ENCODE data around the gene ARL6.

ARL6 gene

DNA sequence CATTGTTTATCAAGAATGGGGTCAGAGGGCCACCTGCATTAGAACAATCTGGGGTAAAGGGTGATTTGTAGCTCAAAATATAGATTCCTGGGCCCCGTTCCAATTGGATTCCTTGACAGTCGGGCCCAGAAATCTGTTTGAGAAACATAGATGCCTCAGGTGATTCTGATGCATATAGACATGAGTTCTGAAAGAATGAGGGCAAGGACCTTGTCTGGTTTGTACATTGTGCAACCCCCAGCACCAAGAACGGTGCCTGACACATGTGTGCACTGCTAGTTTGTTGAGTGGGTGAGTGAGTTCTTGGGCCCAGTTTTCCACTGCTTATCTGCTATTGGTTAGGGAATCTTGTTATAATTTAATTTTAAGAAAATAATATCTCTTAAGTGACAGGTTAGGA is 73.8 kb downstream of the ARL6 start:
- Histone ChIP-seq H3K36me3 (ENCODE audit: control insufficient read depth in 2 of 2, insufficient read depth in 1 of 2, low read length in 2 of 2) (no peaks in the 10 kb centered on the region), H3K4me1 (ENCODE audit: control insufficient read depth, insufficient read depth, low read length) (no peaks in the 10 kb centered on the region), H3K9me3 (ENCODE audit: control insufficient read depth, insufficient read depth, low read depth, low read length) (no peaks in the 10 kb centered on the region), H3K4me3 (ENCODE audit: low read depth, low read length) (no peak overlapping the region), H3K27ac (ENCODE audit: extremely low read depth, low read depth, low read length) (no peak overlapping the region)
- CTCF ChIA-PET: interaction anchor here (0.5 to 0.6 kb wide), 2 partner anchors 115 to 833 kb away, joined by 3 read pairs; no protein-coding TSS in a partner anchor
- POLR2A ChIA-PET: no interaction called here
- no peak for TF ChIP-seq ZNF830 (tag by site-specific recombination; IDR thresholded peaks at IDR 0.05; ENCODE audit: low read depth)
- no peak for TF ChIP-seq ZNF433 (tag by site-specific recombination; IDR thresholded peaks at IDR 0.05; ENCODE audit: low read depth)
- no peak for TF ChIP-seq ZNF626 (tag by site-specific recombination; IDR thresholded peaks at IDR 0.05)
- TF ChIP-seq ZNF701 (tag by site-specific recombination; IDR thresholded peaks at IDR 0.05): no peak
- no peak for TF ChIP-seq SP3 (tag by site-specific recombination; IDR thresholded peaks at IDR 0.05)
- TF ChIP-seq PRDM4 (tag by site-specific recombination; IDR thresholded peaks at IDR 0.05): no peak
- TF ChIP-seq PBX3 (CRISPR knock-in tag; IDR thresholded peaks at IDR 0.05): no peak
- TF ChIP-seq GLI2 (tag by site-specific recombination; IDR thresholded peaks at IDR 0.05; ENCODE audit: borderline replicate concordance, low read depth): no peak
- TF ChIP-seq, protein P1, sequence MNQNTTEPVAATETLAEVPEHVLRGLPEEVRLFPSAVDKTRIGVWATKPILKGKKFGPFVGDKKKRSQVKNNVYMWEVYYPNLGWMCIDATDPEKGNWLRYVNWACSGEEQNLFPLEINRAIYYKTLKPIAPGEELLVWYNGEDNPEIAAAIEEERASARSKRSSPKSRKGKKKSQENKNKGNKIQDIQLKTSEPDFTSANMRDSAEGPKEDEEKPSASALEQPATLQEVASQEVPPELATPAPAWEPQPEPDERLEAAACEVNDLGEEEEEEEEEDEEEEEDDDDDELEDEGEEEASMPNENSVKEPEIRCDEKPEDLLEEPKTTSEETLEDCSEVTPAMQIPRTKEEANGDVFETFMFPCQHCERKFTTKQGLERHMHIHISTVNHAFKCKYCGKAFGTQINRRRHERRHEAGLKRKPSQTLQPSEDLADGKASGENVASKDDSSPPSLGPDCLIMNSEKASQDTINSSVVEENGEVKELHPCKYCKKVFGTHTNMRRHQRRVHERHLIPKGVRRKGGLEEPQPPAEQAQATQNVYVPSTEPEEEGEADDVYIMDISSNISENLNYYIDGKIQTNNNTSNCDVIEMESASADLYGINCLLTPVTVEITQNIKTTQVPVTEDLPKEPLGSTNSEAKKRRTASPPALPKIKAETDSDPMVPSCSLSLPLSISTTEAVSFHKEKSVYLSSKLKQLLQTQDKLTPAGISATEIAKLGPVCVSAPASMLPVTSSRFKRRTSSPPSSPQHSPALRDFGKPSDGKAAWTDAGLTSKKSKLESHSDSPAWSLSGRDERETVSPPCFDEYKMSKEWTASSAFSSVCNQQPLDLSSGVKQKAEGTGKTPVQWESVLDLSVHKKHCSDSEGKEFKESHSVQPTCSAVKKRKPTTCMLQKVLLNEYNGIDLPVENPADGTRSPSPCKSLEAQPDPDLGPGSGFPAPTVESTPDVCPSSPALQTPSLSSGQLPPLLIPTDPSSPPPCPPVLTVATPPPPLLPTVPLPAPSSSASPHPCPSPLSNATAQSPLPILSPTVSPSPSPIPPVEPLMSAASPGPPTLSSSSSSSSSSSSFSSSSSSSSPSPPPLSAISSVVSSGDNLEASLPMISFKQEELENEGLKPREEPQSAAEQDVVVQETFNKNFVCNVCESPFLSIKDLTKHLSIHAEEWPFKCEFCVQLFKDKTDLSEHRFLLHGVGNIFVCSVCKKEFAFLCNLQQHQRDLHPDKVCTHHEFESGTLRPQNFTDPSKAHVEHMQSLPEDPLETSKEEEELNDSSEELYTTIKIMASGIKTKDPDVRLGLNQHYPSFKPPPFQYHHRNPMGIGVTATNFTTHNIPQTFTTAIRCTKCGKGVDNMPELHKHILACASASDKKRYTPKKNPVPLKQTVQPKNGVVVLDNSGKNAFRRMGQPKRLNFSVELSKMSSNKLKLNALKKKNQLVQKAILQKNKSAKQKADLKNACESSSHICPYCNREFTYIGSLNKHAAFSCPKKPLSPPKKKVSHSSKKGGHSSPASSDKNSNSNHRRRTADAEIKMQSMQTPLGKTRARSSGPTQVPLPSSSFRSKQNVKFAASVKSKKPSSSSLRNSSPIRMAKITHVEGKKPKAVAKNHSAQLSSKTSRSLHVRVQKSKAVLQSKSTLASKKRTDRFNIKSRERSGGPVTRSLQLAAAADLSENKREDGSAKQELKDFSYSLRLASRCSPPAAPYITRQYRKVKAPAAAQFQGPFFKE (tag by site-specific recombination; IDR thresholded peaks at IDR 0.05; ENCODE audit: borderline replicate concordance): no peak
- TF ChIP-seq ZNF530 (tag by site-specific recombination; IDR thresholded peaks at IDR 0.05; ENCODE audit: low read depth): no peak
- TF ChIP-seq, protein P2, sequence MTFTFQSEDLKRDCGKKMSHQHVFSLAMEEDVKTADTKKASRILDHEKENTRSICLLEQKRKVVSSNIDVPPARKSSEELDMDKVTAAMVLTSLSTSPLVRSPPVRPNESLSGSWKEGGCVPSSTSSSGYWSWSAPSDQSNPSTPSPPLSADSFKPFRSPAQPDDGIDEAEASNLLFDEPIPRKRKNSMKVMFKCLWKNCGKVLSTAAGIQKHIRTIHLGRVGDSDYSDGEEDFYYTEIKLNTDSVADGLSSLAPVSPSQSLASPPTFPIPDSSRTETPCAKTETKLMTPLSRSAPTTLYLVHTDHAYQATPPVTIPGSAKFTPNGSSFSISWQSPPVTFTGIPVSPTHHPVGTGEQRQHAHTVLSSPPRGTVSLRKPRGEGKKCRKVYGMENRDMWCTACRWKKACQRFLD (tag by site-specific recombination; IDR thresholded peaks at IDR 0.05): no peak
- no peak for TF ChIP-seq KLF16 (tag by site-specific recombination; IDR thresholded peaks at IDR 0.05)
- TF ChIP-seq, protein P3, sequence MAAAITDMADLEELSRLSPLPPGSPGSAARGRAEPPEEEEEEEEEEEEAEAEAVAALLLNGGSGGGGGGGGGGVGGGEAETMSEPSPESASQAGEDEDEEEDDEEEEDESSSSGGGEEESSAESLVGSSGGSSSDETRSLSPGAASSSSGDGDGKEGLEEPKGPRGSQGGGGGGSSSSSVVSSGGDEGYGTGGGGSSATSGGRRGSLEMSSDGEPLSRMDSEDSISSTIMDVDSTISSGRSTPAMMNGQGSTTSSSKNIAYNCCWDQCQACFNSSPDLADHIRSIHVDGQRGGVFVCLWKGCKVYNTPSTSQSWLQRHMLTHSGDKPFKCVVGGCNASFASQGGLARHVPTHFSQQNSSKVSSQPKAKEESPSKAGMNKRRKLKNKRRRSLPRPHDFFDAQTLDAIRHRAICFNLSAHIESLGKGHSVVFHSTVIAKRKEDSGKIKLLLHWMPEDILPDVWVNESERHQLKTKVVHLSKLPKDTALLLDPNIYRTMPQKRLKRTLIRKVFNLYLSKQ (tag by site-specific recombination; IDR thresholded peaks at IDR 0.05; ENCODE audit: borderline replicate concordance): no peak
- no peak for TF ChIP-seq ZNF292 (tag by site-specific recombination; IDR thresholded peaks at IDR 0.05; ENCODE audit: borderline replicate concordance, low read depth)

All from HEK293 (cell line).